Kidney (tissue), 22 donors: ENCODE data around the gene ZNF836. TPM values are rescaled to one million over a fixed set of nuclear protein-coding genes. Genes with fewer than 3 reads are reported as not detected.

Experiments used
- DNase-seq, 5 donors: peaks; one replicate each; pipeline ENCODE4 v3.0.0-alpha.2; 2013 to 2020
- FAIRE-seq: peaks from 2 replicates; lab custom pipeline; 2012; peaks lifted over from hg19 to GRCh38; lab: Jason Lieb, UNC
- H3K27ac ChIP-seq, 2 donors: one replicate each; pipeline ENCODE4 v1.7.0; 2013; ENCODE audit warnings: low read depth in 2 of 2, low read length in 2 of 2, inconsistent platforms in 1 of 2
- H3K27me3 ChIP-seq: one replicate; pipeline ENCODE4 v1.7.1; 2013; ENCODE audit warnings: low read length, inconsistent platforms; ENCODE audit not compliant: control insufficient read depth, insufficient read depth
- H3K36me3 ChIP-seq, 3 donors: one replicate each; pipeline versions ENCODE4 v1.7.0 to v1.7.1; 2013; ENCODE audit warnings: low read length in 3 of 3, control low read depth in 1 of 3, inconsistent platforms in 1 of 3; ENCODE audit not compliant: insufficient read depth in 3 of 3, control insufficient read depth in 2 of 3
- H3K4me1 ChIP-seq, 3 donors: one replicate each; pipeline versions ENCODE4 v1.7.0 to v1.7.1; 2013; ENCODE audit warnings: low read length in 3 of 3, inconsistent platforms in 1 of 3, low read depth in 1 of 3; ENCODE audit not compliant: control insufficient read depth in 2 of 3, insufficient read depth in 2 of 3
- H3K4me3 ChIP-seq, 3 donors: one replicate each; pipeline versions ENCODE4 v1.7.0 to v1.8.1; 2013; ENCODE audit warnings: low read length in 3 of 3, control low read depth in 1 of 3, inconsistent platforms in 1 of 3
- H3K9ac ChIP-seq, 3 donors: one replicate each; pipeline versions ENCODE4 v1.7.0 to v1.7.1; 2013; ENCODE audit warnings: low read length in 3 of 3, control low read depth in 1 of 3, inconsistent platforms in 1 of 3
- H3K9me3 ChIP-seq, 3 donors: one replicate each; pipeline versions ENCODE4 v1.7.0 to v1.7.1; 2013; ENCODE audit warnings: low read length in 3 of 3, control low read depth in 1 of 3, inconsistent platforms in 1 of 3; ENCODE audit not compliant: control insufficient read depth in 2 of 3, insufficient read depth in 1 of 3
- intact Hi-C: fragments of 100-400 bp; cut with DNase I; formaldehyde crosslinking; loops from one replicate; pipeline ENCODE4 v1.11.1; 2022
- long read RNA-seq, 10 donors: library from polyadenylated mRNA in 1 of 10; unstranded in 1 of 10; transcript quantifications; one replicate each; pipeline ENCODE4 v2.0.0 and lab custom pipeline, GENCODE V29; 2021 to 2026
- polyA plus RNA-seq: library from polyadenylated mRNA; stranded (reverse); fragments of 350-450 nt; fragmentation: Illumina TruSeq; extraction: RNeasy Lipid Tissue Mini Kit (QIAGEN cat#74804); gene quantifications from one replicate; pipeline ENCODE4 v1.2.3, GENCODE V29; 2014; ENCODE audit warnings: low read depth, low replicate concordance; ENCODE audit not compliant: insufficient read depth
- total RNA-seq: library from RNA; stranded (reverse); fragmentation: NEBNext Ultra II Directional; extraction: Animal tissue kit (Norgen Biotek cat#: 25700); gene quantifications from one replicate; pipeline ENCODE4 v1.2.1, GENCODE V29; 2021
- TF ChIP-seq, protein P1 (sequence below): IDR thresholded peaks from 3 replicates; pipeline ENCODE4 v1.5.1; 2012; ENCODE audit warnings: mild to moderate bottlenecking, moderate library complexity, borderline replicate concordance; ENCODE audit not compliant: insufficient read depth; ENCODE audit errors: extremely low read depth
- donor health status: control.
- donor health status: control.
- donor health status: control.
- donor health status: control.
- donor health status: control.
- donor health status: DM: yes; HTN: yes; CAD: no.
- donor health status: Normal renal cell carcinoma (clear cell type).

ZNF836 gene
- total RNA-seq (21.9 TPM), polyA plus RNA-seq (7.1 TPM)
- long read RNA-seq, donor 1, partial matches to known transcripts, result 0 of 1 reads
- long read RNA-seq, donor 1, other reads (novel, unspliced or antisense), result 0 of 1 reads
- long read RNA-seq, donor 2, partial matches to known transcripts, result 0 of 3 reads
- long read RNA-seq, donor 2, other reads (novel, unspliced or antisense), result 0 of 3 reads
- long read RNA-seq, donor 3, partial matches to known transcripts, result 0 of 1 reads
- long read RNA-seq, donor 3, other reads (novel, unspliced or antisense), result 0 of 1 reads
- long read RNA-seq, donor 4, partial matches to known transcripts, result 0 of 5 reads
- long read RNA-seq, donor 4, other reads (novel, unspliced or antisense), result 5 of 5 reads
- long read RNA-seq, donor 5, result 0 reads
- long read RNA-seq, donor 6, result 0 reads
- long read RNA-seq, donor 7, partial matches to known transcripts, result 0 of 1 reads
- long read RNA-seq, donor 7, other reads (novel, unspliced or antisense), result 1 of 1 reads
- long read RNA-seq, donor 8, result 0 reads
- long read RNA-seq, donor 9, result 0 reads
- long read RNA-seq, donor 10, partial matches to known transcripts, result 0 of 2 reads
- long read RNA-seq, donor 10, other reads (novel, unspliced or antisense), result 0 of 2 reads

DNA sequence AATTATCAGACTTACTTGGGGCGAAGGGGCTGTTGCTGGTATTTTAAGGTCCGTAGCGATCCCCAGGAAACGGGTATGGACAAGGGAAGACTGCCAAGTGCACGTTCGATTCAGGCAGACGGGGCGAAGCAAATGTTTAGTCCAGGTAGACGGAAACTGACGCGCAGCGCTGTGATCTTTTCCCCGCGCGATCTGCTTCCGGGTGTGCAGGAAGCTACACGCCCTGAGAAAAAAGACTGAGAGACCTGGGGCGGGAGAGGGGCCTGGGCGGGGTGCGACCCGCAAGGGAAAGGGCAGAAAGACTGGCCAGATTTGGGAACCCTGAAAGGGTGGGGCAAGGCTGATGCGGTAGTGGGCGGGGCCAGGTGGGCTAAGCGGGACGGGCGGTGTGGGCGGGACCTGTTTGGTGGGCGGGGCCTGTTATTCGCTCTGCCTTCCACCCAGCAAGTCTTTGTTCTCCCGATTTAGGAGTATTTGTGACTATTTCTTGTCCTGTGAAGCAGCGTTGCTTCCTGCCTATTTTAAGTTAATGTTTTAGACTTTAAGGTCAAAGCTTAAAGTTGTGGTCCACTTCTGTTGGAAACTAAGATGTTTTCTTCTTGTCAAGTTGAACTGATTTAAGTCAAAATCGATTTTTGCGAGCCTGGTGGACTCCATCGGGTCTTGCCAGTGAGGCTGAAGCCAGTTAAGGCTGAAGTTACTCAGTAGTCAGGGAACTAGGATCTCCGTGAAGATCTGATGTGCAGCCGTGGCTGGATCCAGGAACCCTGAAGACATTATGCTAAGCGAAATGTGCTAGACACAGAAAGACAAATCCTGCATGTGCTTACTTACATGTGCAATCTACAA lies at the start of gene ZNF836:
Gene ZNF836 (minus strand): TSS at position 301 of the 849 bp plus-strand sequence. CDS start 3,549 bp downstream, outside the sequence.
- Histone ChIP-seq H3K27ac (peak within 1 kb of the TSS; percentile 68 to 92), H3K4me1 (peaks cover 3 to 10% (median 7%) of the 10 kb centered on the region in 3 donors), H3K27me3 (no peaks in the 10 kb centered on the region), H3K9me3 (no peaks in the 10 kb centered on the region), H3K36me3 (peaks cover 2 to 8% (median 6%) of the 10 kb centered on the region in 3 donors), H3K9ac (peak within 1 kb of the TSS; percentile 92 to 99 (median 98)), H3K4me3 (peak within 1 kb of the TSS; percentile 98 to 100 (median 98))
- peak; percentile 93 to 96 (median 95) for DNase-seq
- TF ChIP-seq, protein P1, sequence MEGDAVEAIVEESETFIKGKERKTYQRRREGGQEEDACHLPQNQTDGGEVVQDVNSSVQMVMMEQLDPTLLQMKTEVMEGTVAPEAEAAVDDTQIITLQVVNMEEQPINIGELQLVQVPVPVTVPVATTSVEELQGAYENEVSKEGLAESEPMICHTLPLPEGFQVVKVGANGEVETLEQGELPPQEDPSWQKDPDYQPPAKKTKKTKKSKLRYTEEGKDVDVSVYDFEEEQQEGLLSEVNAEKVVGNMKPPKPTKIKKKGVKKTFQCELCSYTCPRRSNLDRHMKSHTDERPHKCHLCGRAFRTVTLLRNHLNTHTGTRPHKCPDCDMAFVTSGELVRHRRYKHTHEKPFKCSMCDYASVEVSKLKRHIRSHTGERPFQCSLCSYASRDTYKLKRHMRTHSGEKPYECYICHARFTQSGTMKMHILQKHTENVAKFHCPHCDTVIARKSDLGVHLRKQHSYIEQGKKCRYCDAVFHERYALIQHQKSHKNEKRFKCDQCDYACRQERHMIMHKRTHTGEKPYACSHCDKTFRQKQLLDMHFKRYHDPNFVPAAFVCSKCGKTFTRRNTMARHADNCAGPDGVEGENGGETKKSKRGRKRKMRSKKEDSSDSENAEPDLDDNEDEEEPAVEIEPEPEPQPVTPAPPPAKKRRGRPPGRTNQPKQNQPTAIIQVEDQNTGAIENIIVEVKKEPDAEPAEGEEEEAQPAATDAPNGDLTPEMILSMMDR, result no peak
- FAIRE-seq, result no peak
- intact Hi-C loops, result no loop called here

DNA sequence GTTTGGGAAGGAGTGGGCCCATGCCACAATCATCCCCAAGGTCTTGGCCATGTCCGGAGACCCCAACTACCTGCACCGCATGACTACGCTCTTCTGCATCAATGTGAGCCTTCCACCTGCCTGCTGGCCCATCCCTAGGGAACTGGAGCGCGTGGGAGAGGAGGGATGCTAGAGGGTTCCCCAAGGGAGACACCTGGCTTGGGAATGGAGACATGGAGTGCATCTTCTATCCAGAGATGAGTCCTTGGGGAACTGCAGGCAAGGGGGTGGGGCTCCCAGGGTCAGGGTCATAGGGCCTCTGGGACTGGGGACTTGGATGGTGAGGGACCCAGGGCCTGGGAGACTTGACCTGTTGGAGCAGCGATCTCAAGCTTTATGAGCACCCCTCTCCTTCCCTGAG lies 49.6 kb upstream of the ZNF836 start:
- no peaks in the 10 kb centered on the region for H3K27me3 ChIP-seq
- H3K4me3 ChIP-seq, result no peak overlapping the region
- DNase-seq (no peak), FAIRE-seq (no peak)
- H3K4me1 ChIP-seq, result no peaks in the 10 kb centered on the region
- no peak overlapping the region for H3K9ac ChIP-seq
- TF ChIP-seq, protein P1, result no peak
- no peaks in the 10 kb centered on the region for H3K9me3 ChIP-seq
- intact Hi-C loops, result no loop called here
- peaks cover 30 to 87% (median 64%) of the 10 kb centered on the region in 3 donors for H3K36me3 ChIP-seq
- no peak overlapping the region for H3K27ac ChIP-seq

DNA sequence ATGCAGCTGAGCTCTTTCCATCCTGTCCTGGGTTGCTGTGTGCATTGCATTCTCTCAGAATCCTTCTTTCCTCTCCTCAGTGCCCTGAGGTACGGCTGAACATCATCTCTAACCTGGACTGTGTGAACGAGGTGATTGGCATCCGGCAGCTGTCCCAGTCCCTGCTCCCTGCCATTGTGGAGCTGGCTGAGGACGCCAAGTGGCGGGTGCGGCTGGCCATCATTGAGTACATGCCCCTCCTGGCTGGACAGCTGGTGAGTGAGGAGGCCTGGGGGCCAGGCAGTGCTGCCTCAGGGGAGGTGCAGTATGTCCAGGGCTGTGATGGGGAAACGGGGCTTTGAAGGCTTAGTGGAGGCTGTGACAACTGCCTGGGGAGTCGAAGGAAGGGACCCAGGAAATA lies 48.2 kb upstream of the ZNF836 start:
- no peak overlapping the region for H3K27ac ChIP-seq
- intact Hi-C loops, result no loop called here
- FAIRE-seq (no peak), DNase-seq (no peak)
- TF ChIP-seq, protein P1, result no peak
- no peaks in the 10 kb centered on the region for H3K4me1 ChIP-seq
- H3K9ac ChIP-seq, result no peak overlapping the region
- no peaks in the 10 kb centered on the region for H3K27me3 ChIP-seq
- peaks cover 30 to 85% (median 69%) of the 10 kb centered on the region in 3 donors for H3K36me3 ChIP-seq
- no peaks in the 10 kb centered on the region for H3K9me3 ChIP-seq
- no peak overlapping the region for H3K4me3 ChIP-seq
